EL (cell line): Measurements from ENCODE around the gene CCDC150.
"Not testable (repeated sequence)": the region's sequence is repeated elsewhere in the genome, so short reads cannot be mapped to it uniquely, and the experiment has no call there.

Experiments used
- DNase-seq: peaks from one replicate; pipeline ENCODE4 v3.0.0-alpha.2; 2016

Gene CCDC150

DNA sequence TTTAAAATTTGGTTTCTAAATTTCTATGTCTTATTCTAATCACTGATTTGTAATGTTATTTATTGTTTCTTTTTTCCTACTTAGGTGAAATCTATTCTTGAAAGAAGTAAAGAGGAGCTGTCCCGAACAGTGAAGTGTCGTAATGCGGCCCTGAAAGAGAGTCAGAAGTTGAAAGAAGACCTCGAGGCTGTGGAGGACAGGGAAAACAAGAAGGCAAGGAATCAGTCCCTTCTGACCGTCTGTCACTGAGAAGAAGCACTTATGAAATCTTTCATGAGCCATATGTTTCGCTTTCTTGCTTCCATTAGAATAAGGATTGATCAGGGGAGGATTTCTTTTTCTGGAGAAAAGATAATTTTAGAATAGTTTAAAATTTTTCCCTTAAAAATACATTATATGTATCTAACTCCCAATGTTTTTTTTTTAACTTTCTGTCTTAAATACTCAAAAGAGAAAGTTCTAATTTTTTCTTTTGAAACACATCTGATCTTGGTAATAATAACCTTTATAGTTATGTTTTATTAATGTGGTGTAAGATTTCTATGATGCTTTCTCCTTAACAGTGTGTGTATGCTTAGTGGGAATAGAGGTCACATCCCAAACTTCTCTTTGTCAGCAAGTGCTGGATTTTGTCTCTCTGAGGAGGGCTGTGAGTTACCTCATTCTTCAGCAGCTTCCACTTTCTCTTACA is 79.0 kb downstream of the CCDC150 start:
- no peak for DNase-seq

DNA sequence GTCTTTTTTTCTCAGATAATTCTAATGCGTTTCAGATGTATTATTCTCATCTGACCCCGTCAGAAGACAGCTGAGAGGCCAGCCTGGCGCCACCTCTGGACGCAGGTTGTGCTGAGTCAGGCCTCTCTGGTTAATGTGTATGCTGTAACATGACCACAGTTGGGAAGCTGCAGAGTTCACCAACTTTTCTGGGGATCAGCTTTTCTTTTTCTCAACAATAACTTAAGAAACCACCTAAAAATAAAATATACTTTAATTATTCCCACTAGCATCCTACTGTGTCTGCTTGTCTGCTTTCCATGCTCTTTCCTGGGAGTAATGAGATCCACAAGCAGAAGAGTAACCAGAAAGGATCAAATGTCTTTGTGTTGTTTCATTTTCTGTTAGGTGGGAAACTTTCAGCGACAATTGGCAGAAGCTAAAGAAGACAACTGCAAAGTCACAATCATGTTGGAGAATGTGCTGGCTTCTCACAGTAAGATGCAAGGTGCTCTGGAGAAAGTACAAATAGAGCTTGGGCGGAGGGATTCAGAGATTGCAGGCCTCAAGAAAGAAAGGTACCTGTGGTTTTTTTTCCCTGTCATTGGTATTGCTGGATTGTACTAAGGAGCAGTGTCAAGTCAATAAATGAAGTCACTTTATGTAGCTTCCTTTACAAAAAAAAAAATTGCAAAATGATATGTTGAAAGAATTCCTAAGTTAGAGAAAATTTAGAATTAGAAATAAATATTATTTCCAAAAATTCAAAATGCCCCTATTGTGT is 79.8 kb downstream of the CCDC150 start:
- peak; percentile 58 for DNase-seq

DNA sequence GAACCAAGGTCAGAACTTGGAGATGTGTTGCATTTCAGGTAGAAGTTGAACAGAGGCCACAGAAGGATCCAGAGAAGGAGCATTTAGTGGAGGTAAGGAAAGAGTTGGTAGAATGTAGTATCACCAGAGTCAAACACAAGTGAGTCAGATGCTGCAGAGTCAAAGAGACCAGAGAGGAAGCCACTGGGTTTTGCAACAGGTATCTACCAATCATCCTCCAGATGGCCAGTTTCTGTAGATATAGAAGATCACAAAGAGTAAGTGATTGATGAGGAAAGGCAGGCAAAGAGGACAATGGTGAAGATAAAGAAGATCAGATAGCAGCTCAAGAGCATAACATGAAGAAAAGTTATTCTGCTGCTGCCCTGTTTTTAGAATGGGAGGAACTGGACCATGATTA is 84.1 kb downstream of the CCDC150 start:
- DNase-seq = no peak

DNA sequence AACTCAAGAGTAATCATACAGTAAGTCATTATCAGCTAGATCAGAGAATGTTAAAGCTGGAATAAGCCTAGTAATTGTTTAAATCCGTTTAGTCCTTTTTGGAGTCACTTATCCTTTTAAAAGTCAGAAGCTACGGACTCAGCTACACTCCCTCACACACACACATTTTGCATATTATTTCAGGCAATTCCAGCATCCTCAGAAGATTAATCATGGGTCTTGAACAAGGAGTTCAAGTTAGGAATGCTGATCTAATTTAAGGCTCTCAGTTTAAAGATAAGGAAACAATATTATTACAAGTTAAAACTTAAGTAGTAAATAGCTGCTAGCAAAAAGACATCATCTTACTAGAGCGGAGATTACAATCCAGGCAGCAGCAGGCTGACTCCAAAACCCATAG is 85.7 kb downstream of the CCDC150 start:
- no peak for DNase-seq

DNA sequence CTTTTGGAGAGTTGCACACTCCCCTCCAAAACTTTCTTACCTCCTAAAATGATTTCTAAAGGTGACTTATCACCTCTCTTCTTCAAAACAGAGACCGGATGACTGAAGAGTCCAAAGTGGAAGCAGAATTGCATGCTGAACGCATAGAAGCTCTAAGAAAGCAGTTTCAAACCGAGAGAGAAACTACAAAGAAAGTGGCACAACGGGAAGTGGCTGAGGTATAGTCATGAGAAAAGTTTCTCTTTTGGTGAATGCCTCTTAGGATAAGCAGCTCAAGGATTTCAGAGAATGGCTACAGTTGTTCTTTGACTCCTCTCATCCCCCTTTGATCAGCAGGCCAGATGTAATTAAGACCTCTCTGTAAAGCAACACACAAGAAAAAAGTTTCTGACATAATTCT is 86.4 kb downstream of the CCDC150 start:
- no peak for DNase-seq

DNA sequence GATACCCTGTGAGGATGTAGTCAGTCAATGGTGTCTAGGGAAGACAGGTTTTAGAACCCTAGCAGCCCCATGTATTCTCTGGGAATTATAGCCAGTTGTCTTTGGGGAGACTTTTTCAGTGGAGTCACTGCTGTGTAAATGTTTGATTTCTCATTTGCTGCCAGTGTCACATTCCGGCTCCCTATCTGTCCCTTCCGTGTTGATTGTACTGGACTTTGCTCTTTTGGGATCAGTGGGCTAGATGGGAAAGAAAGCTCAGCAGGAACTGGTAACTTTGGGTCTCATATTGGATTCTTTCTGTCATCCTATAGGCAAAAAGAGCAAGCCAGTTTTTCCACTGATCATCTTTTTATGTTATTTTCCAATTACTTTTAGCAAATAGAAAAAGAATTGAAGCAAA is 89.9 kb downstream of the CCDC150 start:
- DNase-seq = no peak

DNA sequence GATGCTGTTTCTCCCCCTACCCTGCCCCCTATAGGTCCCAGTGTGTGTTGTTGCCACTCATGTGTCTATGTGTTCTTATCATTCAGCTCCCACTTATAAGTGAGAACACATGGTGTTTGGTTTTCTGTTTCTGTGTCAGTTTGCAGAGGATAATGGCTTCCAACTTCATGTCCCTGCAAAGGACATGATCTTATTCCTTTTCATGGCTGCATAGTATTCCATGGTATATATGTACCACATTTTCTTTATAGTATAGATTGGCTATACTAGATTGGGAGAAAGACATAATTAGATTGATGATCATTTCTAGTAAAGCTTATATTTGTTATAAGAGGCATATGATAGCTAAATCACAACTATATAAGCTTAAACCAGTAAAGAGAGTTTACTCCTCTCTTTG is 97.1 kb downstream of the CCDC150 start:
- not testable (repeated sequence) for DNase-seq

DNA sequence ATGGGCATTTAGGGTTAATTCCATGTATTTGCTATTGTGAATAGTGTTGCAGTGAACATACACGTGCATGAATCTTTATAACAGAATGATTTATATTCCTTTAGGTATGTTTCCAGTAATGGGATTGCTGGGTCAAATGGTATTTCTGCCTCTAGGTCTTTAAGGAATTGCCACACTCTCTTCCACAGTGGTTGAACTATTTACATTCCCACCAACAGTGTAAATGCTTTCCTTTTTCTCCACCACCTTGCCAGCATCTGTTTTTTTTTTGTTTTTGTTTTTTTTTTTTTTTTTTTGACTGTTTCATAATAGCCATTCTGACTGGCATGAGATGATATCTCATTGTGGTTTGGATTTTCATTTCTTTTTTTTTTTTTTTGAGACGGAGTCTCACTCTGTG is 97.5 kb downstream of the CCDC150 start:
- DNase-seq = no peak

DNA sequence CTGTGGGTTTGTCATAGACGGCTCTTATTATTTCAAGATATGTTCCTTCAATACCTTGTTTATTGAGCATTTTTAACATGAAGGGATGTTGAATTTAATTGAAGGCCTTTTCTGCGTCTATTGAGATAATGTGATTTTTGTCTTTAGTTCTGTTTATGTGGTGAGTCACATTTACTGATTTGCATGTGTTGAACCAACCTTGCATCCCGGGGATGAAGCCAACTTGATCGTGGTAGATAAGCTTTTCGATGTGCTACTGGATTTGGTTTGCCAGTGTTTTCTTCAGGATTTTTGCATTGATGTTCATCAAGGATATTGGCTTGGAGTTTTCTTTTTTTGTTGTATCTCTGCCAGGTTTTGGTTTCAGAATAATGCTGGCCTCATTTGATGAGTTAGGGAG is 99.5 kb downstream of the CCDC150 start:
- no peak for DNase-seq

DNA sequence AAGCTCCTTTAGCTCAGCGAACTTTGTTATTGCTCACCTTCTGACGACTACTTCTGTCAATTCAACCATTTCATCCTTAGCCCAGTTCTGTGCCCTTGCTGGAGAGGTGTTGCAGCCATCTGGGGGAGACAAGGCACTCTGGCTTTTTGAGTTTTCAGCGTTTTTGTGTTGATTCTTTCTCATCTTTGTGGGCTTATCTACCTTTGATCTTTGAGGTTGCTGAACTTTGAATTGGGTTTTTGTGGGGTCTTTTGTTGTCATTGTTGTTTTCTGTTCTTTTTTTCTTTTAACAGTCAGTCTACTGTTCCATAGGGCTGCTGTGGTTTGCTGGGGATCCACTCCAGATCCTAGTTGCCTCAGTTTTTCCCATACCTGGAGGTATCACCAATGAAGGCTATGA is 102.7 kb downstream of the CCDC150 start:
- no peak for DNase-seq

DNA sequence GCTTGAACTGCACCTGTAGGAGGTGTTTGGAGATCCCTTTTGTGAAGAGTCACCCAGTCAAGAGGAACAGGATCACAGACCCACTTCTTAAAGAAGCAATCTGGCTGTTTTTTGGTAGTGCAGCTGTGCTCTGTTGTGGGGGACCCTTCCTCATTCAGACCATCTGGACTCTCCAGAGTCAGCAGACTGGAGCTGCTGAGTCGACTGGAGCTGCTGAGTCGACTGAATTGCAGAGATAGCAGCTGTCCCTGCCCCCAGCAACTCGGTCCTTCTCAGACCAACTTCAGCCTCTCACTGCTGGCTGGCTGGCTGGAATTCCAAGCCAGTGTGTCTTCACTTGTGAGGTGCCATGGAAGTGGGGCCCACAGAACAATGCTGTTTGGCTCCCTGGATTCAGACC is 103.2 kb downstream of the CCDC150 start:
- no peak for DNase-seq

DNA sequence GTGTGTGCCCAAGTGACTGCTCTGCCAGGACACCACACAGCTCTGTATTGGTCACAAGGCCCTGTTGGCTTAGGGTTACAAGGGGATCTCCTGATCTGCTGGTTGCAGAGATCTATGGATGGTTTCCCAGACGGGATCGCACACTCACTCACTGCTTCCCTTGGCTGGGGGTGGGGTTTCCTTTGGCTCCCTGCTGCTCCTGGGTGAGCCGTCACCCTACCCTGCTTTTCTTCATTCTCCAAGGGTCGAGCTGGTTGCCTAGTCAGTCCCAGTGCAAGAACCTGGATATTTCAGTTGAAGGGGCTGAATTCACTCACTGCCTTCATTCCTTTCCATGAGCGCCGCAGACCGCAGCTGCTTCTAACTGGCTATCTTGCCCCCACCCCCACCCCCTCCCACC is 103.7 kb downstream of the CCDC150 start:
- DNase-seq = no peak

DNA sequence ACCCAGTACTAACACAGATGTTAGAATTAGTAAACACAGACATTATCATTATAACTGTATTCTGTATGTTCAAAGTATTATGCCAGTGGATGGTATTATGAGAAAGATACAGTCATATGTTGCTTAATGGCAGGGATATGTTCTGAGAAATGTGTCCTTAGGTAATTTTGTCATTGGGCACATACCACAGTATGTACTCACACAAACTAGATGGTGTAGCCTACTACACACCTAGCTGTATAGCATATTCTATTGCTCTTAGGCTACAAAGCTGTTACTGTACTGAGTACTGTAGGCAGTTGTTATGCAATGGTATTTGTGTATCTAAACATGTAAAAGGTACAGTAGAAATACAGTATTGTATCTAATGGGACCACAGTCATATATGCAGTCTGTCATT is 106.2 kb downstream of the CCDC150 start:
- DNase-seq = no peak

DNA sequence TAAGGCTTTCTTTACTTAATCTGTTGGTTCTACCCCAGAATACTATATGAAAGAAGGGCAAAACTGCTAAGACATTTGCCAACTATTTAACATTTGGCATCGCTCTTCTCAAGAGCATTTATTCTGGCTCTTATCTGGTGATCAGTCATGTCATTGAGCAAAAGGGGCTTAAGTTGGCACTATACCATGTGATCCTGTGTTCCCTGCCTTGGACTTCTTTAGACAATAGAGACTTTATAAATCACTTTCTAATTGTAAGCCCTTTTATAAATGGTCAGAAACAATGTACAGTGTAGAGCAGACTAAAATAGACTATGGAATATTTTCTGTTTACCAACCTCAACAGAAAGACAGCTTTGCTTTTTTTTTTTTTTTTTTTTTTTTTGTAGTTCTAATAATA is 107.9 kb downstream of the CCDC150 start:
- DNase-seq = no peak

DNA sequence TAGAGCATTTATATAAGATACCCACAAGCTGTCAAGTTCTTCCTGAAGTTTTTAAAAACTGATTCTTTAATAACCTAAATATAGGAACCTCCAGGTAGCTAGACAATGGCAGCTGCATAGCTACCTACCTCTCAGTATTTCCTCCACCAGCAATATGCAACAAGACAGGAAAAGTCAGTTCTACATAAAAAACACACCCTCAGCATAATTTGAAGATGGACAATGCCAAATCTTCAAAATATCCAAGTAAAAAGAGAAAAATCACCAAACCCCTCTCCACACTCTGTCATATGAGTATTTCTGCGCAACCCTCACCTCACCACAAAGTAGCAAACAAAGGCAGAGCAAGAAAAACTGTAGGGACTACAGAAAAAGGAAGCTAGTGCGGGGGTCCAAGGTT is 108.6 kb downstream of the CCDC150 start:
- DNase-seq = no peak

DNA sequence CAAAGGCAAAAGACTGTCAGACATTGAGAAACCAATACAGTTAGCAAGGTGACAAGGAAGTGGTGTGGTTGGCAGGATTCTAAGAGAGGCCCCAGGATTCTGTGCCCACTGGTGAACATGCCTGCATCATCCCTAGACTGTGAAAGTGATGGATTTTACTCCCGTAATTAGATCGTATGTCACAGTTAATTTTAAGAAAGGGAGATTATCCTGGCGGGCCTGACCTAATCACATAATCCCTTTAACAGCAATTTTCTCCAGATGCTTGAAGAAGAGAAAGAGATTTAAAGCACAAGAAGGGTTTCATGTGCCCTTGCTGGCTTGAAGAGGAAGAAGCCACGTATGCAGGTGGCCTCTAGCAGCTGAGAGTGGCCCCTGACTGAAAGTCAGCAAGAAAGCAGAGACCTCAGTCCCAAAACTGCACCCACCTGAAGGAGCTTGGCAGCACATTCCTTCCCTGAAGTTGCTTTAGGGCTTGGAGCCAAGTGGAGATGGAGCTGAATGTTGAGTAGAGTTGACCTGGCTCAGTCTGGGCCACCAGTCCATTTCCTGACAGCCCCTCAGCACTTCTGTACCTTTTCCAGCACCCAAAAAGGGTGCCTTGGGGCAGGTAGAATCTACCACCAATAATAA is 110.9 kb downstream of the CCDC150 start:
- DNase-seq = no peak

DNA sequence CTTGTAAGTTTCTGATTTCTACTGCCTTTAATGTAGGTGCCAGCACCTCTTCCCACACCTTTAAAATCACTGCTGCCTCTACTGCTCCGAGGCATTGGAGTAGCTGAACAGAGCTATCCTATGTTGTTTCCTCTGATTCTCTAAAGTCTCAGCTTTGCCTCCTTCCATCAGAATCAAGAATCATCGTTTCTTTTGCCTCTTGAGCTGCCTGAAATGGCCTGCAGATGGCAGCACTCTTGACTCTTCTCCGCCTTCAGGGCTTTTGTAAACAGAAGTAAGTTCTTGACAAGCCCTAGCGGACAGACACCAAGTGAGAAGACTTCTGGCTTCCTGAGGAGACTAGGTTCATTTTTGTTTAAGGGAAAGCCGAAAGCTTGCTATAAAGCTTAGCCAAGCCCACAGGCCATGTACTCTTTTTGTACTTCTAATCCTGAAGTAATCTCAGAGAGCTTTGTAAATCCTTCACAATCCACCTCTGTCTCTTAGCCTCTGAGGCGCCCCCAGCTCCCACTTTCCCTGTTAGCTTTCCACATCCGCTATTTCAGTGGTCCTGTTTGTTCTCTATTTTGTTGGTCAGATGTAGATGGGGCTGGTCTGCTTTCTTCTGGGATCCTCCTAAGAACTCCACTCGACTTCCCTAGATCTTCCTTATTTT is 111.6 kb downstream of the CCDC150 start:
- DNase-seq = peak; percentile 61

DNA sequence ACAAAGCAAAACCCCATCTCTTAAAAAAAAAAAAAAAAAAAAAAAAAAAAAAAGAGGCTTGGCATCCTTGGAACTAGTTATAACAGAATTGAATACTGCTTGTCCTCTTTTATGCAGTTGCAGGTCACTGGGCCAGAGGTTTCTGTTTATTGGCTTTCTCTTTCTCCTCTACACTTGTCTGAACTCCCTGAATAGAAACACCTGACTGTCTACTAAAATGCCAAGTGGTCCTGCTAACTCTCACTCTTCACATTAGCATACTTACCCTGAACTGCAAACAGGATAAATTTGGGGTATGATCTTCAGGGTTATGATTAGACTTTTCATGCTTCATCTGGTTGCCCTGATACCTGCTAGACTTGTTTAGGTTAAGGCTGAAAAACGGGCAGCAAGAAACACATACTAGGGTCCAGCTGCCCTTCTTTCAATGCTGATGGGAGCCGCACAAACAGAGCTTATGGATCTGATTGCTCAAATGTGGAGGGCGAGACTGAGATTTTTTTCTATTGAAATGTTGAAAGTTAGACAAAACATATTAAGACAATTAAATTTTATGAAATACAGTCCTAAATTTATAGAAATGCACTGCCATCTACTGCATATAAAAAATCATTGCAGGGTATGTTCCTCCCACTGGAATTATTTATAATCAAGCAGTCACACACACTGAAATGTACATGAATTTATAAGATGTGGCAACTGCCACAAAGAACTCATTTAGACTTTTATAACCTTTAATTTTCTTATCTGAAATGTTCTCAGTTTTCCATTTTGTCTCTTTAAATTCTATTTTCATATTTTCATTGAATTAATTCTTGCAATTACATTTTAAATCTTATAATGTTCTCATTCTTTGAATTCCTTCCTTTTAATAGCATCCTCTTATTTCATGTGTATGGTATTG is 119.2 kb downstream of the CCDC150 start:
- DNase-seq = peak; percentile 31

DNA sequence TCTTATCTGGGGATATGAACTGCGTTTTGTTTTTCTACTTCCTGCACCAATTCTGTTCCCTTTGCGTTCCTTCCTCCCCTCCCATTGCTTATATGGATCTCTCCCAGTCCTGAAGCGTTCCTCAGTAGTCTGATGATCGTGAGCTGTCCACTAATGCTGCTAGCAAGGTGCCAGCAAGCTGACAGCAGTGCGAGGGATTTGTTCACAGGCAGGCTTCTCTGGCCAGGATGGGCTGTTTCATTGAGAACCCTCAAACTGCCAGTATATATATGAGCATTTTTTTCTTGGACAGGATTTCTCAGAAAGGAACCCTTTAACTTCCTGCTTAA is 119.8 kb downstream of the CCDC150 start:
- no peak for DNase-seq

DNA sequence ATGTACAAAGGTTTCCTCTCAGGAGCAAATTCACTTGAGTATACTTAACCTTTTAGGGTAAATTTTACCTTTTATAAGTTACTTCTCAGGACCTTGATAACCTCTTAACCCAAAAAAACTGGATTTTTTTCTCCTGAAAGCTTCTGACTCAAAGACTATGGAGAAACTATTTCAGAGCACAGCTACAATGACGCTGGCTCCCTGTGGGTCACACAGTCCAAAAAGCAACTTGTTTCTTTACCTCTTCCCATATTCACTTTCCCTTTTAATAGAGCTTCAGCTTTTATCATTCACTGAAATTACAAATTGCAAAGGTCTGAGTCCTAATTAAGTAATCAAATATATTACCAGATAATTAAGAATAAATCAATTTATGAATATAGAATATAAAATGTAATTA is 127.6 kb downstream of the CCDC150 start:
- no peak for DNase-seq
